ENCODE data around the gene SREK1IP1. TPM values are rescaled to one million over a fixed set of nuclear protein-coding genes. Genes with fewer than 3 reads are reported as not detected.

SREK1IP1 gene
- total and polyA plus RNA-seq, 8 donors = 2.3 to 43.2 (median 22.6) TPM

DNA sequence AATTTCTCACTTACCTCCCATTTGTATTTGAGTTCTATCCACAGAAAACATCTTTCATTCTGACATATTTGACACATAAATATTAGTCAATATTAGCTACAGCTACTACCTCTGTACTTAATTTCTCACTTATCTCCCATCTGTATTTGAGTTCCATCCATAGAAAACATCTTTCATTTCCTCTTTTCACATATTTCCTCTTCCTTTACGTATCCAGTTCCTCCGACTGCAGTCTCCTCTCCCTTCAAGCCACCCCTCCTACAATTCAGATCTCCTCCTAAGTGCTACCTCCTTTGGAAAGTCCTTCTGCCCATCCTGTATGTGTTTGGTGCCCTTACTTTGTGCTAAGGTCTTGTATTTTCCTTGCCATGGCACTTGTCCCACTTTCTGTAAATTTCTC lies 1.6 kb downstream of the SREK1IP1 start:
- DNase-seq = no peak
- Histone ChIP-seq H3K27ac (peak overlapping the region in 1 of 5 donors; percentile 3), H3K36me3 (peaks cover 0 to 21% (median 17%) of the 10 kb centered on the region in 4 donors), H3K4me1 (peaks cover 35 to 73% (median 51%) of the 10 kb centered on the region in 4 donors), H3K4me3 (peak overlapping the region; percentile 67 to 98 (median 71)), H3K27me3 (no peaks in the 10 kb centered on the region), H3K9me3 (no peaks in the 10 kb centered on the region)
- TF ChIP-seq, protein P1, sequence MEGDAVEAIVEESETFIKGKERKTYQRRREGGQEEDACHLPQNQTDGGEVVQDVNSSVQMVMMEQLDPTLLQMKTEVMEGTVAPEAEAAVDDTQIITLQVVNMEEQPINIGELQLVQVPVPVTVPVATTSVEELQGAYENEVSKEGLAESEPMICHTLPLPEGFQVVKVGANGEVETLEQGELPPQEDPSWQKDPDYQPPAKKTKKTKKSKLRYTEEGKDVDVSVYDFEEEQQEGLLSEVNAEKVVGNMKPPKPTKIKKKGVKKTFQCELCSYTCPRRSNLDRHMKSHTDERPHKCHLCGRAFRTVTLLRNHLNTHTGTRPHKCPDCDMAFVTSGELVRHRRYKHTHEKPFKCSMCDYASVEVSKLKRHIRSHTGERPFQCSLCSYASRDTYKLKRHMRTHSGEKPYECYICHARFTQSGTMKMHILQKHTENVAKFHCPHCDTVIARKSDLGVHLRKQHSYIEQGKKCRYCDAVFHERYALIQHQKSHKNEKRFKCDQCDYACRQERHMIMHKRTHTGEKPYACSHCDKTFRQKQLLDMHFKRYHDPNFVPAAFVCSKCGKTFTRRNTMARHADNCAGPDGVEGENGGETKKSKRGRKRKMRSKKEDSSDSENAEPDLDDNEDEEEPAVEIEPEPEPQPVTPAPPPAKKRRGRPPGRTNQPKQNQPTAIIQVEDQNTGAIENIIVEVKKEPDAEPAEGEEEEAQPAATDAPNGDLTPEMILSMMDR (IDR thresholded peaks at IDR 0.05) = no peak
- TF ChIP-seq EP300 (IDR thresholded peaks at IDR 0.05) (no peak), POLR2AphosphoS5 (IDR thresholded peaks at IDR 0.05) (no peak), POLR2A (IDR thresholded peaks at IDR 0.05) (no peak)
- WGBS, 5 donors = 67 to 82% (median 74%) methylated on average over 2 of the region's 2 CpGs
- intact Hi-C loops (cut with DNase I; ENCODE audit: low total_unique reads) = no loop called here

DNA sequence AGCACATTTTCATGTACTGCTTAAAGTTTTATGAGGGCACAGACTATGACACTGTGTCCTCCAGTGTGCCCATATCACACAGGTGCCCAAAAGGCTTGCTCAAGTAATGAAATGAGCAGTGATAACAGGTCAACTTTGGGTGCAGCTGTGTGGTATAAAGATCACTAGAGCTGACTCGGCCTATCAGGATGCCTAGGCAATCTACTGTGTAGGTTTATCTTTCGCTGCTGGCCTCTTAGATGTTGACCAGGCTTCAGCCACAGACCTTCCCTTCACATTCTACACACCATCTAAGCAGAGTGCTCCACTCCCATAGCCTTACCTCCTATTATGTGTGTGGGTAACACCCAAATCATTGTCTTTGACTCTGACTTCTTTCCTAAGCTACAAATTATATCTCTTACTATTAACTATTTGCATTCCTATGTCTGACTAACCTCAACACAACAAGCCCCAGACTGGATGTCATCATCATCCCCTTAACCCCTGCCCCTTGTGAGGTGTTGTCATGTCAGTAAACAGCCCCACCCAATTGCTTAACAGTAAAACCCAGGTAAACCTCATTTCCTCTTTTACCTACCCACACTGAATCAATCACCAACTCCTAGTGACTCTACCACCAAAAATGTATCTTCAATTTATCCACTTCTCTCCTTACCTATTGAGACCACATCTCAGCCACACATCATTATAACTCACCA lies 2.5 kb downstream of the SREK1IP1 start:
- TF ChIP-seq POLR2AphosphoS5 (IDR thresholded peaks at IDR 0.05) (no peak), POLR2A (IDR thresholded peaks at IDR 0.05) (no peak), EP300 (IDR thresholded peaks at IDR 0.05) (no peak)
- TF ChIP-seq, protein P1 (IDR thresholded peaks at IDR 0.05) = no peak
- no peak overlapping the region for H3K4me3 ChIP-seq
- DNase-seq = peak in 1 of 2 donors; percentile 3

DNA sequence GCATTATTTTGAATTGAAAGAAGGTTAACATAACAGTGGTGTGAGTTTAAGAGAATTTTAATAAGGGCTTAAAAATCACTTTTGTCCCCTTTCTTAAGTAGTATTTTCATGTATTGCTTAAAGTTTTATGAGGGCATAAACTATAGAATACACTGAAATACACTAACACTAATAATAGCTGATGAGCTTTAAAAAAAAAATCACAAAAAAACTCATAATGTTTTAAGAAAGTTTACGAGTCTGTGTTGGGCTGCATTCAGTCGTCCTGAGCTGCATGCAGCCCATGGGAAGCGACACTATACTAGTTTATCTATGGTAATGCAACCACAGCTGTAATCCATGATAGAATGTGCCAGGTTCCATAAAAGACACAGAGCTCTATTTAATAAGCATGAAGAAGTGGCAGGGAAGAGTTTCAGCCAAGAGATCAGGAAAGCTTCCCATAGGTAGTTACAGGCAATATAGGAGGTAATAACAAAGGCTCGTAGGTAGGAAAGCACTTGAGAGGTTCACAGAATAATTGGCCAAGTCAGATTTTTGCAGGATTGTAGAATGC lies 4.5 kb downstream of the SREK1IP1 start:
- Histone ChIP-seq H3K27me3 (no peaks in the 10 kb centered on the region), H3K9me3 (no peaks in the 10 kb centered on the region), H3K36me3 (peaks cover 0 to 33% (median 19%) of the 10 kb centered on the region in 4 donors), H3K4me1 (peaks cover 21 to 69% (median 48%) of the 10 kb centered on the region in 4 donors), H3K27ac (no peak overlapping the region), H3K4me3 (no peak overlapping the region)
- no peak for DNase-seq
- intact Hi-C loops (cut with DNase I; ENCODE audit: low total_unique reads) = no loop called here
- TF ChIP-seq EP300 (IDR thresholded peaks at IDR 0.05) (no peak), POLR2A (IDR thresholded peaks at IDR 0.05) (no peak)
- WGBS, 5 donors = 76 to 90% (median 88%) methylated on average over 4 of the region's 4 CpGs

More for the DNA sequence above, 2.5 kb downstream of the SREK1IP1 start:
- H3K27me3 ChIP-seq = no peaks in the 10 kb centered on the region
- WGBS, 5 donors = 60 to 87% (median 78%) methylated on average over 2 of the region's 2 CpGs
- intact Hi-C loops (cut with DNase I; ENCODE audit: low total_unique reads) = no loop called here
- H3K27ac ChIP-seq = no peak overlapping the region
- H3K4me1 ChIP-seq = peaks cover 35 to 72% (median 55%) of the 10 kb centered on the region in 4 donors
- H3K9me3 ChIP-seq = no peaks in the 10 kb centered on the region
- peaks cover 0 to 26% (median 17%) of the 10 kb centered on the region in 4 donors for H3K36me3 ChIP-seq

DNA sequence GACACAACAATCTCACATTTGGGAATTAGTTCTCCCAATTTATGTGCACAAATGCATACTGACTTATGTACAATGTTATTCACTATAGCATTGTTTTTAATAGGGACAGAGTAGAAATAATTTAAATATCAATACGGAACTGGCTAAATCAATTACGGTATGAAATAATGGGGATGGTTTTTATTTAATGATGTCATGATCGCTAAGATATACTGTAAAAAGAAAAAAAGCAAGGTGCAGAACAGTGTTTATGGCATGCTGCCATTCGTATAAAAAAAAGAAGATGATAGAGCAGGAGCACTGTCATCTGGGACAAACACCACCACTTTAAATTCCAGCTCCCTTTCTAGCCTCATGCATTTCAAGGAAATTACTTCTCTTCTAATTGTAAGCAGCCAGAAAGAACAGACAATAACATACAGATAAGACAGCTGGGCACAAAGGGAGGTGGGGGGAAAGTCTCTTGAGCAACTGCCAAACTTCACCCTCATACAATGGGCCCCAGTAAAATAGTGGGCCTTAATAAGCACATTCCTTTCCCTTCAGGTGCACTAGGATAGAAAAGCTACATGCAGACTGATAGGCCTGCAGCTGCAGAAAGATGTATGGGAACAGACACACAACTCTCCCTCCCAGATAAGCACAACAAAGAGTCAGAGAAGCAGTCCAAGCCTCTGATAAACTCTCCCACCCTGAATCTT lies 8.4 kb downstream of the SREK1IP1 start:
- no peak overlapping the region for H3K4me3 ChIP-seq
- no peaks in the 10 kb centered on the region for H3K9me3 ChIP-seq
- no peaks in the 10 kb centered on the region for H3K27me3 ChIP-seq
- DNase-seq = no peak
- 67 to 82% (median 78%) methylated on average over 4 of the region's 4 CpGs for WGBS, 5 donors
- H3K27ac ChIP-seq = no peak overlapping the region
- peaks cover 0 to 35% (median 19%) of the 10 kb centered on the region in 4 donors for H3K36me3 ChIP-seq
- intact Hi-C loops (cut with DNase I; ENCODE audit: low total_unique reads) = no loop called here
- TF ChIP-seq POLR2AphosphoS5 (IDR thresholded peaks at IDR 0.05) = no peak
- TF ChIP-seq, protein P1 (IDR thresholded peaks at IDR 0.05) = no peak
- TF ChIP-seq EP300 (IDR thresholded peaks at IDR 0.05) = no peak
- TF ChIP-seq POLR2A (IDR thresholded peaks at IDR 0.05) = no peak
- H3K4me1 ChIP-seq = peaks cover 0 to 47% (median 23%) of the 10 kb centered on the region in 4 donors

All from stomach (tissue), 9 donors.